Peyer's patch (tissue), 4 donors: ENCODE data around the gene STAG3. TPM values are rescaled to one million over a fixed set of nuclear protein-coding genes. Genes with fewer than 3 reads are reported as not detected.
"Not testable (repeated sequence)": the region's sequence is repeated elsewhere in the genome, so short reads cannot be mapped to it uniquely, and the experiment has no call there.

ENCODE experiments used
- DNase-seq, 3 donors: peaks; one replicate each; pipeline ENCODE4 v3.0.0-alpha.2; 2017 to 2019
- H3K27ac ChIP-seq, 4 donors: fragments of 200-600 bp; sonication (generic); one replicate each; pipeline ENCODE4 v1.5.1; 2016 to 2019
- H3K27me3 ChIP-seq, 2 donors: fragments of 200-600 bp; sonication (generic); one replicate each; pipeline ENCODE4 v1.5.1; 2019
- H3K36me3 ChIP-seq, 3 donors: fragments of 200-600 bp; sonication (generic); one replicate each; pipeline ENCODE4 v1.5.1; 2016 to 2019
- H3K4me1 ChIP-seq, 4 donors: fragments of 200-600 bp; sonication (generic); one replicate each; pipeline ENCODE4 v1.5.1; 2016 to 2019
- H3K4me3 ChIP-seq, 4 donors: fragments of 200-600 bp; sonication (generic); 1 replicate in 3 of 4; 2 replicates in 1 of 4; pipeline ENCODE4 v1.5.1; 2016 to 2019; ENCODE audit warnings: mild to moderate bottlenecking in 1 of 4
- H3K9me3 ChIP-seq, 4 donors: fragments of 200-600 bp; sonication (generic); one replicate each; pipeline ENCODE4 v1.5.1; 2016 to 2019; ENCODE audit warnings: mild to moderate bottlenecking in 1 of 4
- POLR2A ChIP-seq, 2 donors: fragments of 450-650 bp; IDR thresholded peaks; one replicate each; pipeline ENCODE4 v1.5.1; 2017; ENCODE audit warnings: antibody characterized with exemption in 2 of 2, mild to moderate bottlenecking in 2 of 2, moderate library complexity in 2 of 2
- total RNA-seq, 4 donors: library from RNA; depleted of rRNA; stranded (reverse); fragments of >200 nt; gene quantifications; one replicate each; pipeline ENCODE4 v1.1.0, GENCODE V29; 2016
- TF ChIP-seq, protein P1 (sequence below), 6 experiments: fragments of 450-650 bp in 4 of 6; fragments of 200-600 bp in 2 of 6; sonication (generic) in 1 of 6; IDR thresholded peaks; one replicate each; pipeline ENCODE4 v1.5.1; 2017 to 2019; ENCODE audit warnings: antibody characterized with exemption in 6 of 6, mild to moderate bottlenecking in 3 of 6, moderate library complexity in 1 of 6

STAG3 gene
- total RNA-seq, 4 donors from 2014 or later = 2.1 to 62.7 (median 3.5) TPM; not detected in 1

DNA sequence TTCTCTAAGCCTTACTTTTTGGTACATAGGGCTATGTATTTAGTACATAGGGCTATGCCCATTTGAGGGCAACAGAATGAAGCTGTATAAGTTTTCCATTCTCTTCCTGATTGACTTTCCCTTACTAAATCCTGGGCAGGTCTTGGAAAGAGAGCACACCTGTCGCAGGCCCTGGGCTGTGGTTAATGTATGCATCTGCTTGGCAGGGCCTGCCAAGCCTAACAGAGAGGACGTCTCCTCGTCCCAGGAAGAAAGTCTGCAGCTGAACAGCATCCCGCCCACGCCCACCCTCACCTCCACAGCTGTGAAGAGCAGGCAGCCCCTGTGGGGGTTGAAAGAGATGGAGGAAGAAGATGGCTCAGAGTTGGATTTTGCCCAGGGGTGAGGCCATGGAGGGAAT, 33.1 kb downstream of the STAG3 start:
- peak in 1 of 3 donors; percentile 47 for DNase-seq

DNA sequence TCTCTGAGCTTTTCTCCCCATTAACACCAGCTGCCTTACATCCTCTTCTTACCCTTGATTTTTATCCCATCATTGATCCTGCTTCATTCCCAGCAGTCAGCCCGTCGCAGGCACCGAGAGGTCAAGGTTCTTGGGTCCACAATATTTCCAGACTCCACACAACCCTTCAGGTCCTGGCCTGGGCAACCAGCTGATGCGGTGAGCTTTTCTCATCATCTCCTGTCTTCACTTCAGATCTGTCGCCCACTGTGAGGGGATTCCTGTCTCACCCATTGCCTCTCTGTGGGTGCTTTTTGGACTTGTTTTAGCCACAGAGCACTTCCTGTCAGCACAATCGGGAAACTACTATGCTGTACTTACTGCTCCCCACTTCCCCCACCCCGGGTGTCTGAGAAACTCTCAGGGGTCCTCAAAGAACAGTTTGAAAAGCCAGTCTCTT, 33.6 kb downstream of the STAG3 start:
- no peak for TF ChIP-seq POLR2A (IDR thresholded peaks at IDR 0.05)
- TF ChIP-seq, protein P1, sequence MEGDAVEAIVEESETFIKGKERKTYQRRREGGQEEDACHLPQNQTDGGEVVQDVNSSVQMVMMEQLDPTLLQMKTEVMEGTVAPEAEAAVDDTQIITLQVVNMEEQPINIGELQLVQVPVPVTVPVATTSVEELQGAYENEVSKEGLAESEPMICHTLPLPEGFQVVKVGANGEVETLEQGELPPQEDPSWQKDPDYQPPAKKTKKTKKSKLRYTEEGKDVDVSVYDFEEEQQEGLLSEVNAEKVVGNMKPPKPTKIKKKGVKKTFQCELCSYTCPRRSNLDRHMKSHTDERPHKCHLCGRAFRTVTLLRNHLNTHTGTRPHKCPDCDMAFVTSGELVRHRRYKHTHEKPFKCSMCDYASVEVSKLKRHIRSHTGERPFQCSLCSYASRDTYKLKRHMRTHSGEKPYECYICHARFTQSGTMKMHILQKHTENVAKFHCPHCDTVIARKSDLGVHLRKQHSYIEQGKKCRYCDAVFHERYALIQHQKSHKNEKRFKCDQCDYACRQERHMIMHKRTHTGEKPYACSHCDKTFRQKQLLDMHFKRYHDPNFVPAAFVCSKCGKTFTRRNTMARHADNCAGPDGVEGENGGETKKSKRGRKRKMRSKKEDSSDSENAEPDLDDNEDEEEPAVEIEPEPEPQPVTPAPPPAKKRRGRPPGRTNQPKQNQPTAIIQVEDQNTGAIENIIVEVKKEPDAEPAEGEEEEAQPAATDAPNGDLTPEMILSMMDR (IDR thresholded peaks at IDR 0.05) = no peak
- Histone ChIP-seq H3K9me3 (no peaks in the 10 kb centered on the region), H3K27me3 (no peaks in the 10 kb centered on the region), H3K27ac (peak overlapping the region in 1 of 4 donors; percentile 62), H3K4me1 (peaks cover 0 to 9% (median 5%) of the 10 kb centered on the region in 4 donors), H3K4me3 (no peak overlapping the region), H3K36me3 (no peaks in the 10 kb centered on the region)
- DNase-seq = peak in 2 of 3 donors; percentile 69 to 70

More for the DNA sequence above, 33.1 kb downstream of the STAG3 start:
- Histone ChIP-seq H3K4me1 (peaks cover 0 to 9% (median 5%) of the 10 kb centered on the region in 4 donors), H3K27ac (peak overlapping the region in 1 of 4 donors; percentile 62), H3K36me3 (no peaks in the 10 kb centered on the region), H3K4me3 (no peak overlapping the region), H3K27me3 (no peaks in the 10 kb centered on the region), H3K9me3 (no peaks in the 10 kb centered on the region)
- TF ChIP-seq POLR2A (IDR thresholded peaks at IDR 0.05) = no peak
- TF ChIP-seq, protein P1 (IDR thresholded peaks at IDR 0.05) = no peak

DNA sequence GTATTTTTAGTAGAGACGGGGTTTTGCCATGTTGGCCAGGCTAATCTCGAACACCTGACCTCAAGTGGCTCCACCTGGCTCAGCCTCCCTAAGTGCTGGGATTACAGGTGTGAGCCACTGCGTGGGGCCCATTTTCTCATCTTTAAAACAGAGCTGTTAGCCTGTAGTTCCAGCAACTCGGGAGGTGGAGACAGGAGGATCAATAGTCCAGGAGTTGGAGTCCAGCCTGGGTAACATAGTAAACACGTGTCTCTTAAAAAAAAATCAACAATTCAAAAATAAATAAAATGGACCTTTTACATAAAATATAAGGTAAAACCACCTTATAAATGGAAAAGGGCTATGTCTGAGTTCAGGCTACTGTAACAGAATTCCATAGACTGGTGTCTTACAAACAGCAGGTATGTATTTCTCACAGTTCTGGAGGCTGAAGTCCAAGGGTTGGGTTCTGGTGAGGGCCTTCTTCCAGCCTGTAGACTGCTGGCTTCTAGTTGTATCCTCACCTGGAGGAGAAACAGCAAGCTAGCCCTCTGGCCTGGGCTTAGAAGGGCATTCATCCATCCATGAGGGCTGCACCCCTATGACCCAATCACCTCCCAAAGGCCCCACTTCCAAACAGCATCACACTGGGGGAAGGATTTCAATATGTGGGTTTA, 35.0 kb downstream of the STAG3 start:
- Histone ChIP-seq H3K27ac (peak overlapping the region in 1 of 4 donors; percentile 13), H3K4me3 (no peak overlapping the region), H3K27me3 (no peaks in the 10 kb centered on the region), H3K4me1 (peaks cover 0 to 9% (median 5%) of the 10 kb centered on the region in 4 donors), H3K9me3 (no peaks in the 10 kb centered on the region), H3K36me3 (no peaks in the 10 kb centered on the region)
- peak in 1 of 3 donors; percentile 47 for DNase-seq
- no peak for TF ChIP-seq POLR2A (IDR thresholded peaks at IDR 0.05)
- TF ChIP-seq, protein P1 (IDR thresholded peaks at IDR 0.05) = no peak

DNA sequence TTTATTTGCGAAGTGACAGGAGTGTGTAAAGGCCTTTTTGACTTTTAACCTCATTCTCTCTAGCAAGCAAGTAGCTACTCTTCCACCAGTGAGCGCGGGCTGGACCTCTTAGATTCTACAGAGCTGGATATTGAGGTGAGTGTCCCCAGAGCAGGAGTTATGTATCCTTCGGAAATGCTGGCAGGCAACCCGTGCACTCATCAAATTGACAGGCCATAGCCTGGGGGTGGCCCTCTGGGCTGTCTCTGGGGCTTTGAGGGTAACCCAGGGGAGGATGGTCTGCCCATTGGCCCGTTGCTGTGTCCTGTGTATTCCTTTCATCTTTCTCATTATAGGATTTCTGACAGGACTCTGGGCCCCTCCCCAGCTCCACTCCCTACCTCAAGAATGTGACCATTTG, 36.0 kb downstream of the STAG3 start:
- H3K4me3 ChIP-seq = no peak overlapping the region
- TF ChIP-seq, protein P1 (IDR thresholded peaks at IDR 0.05) = no peak
- TF ChIP-seq POLR2A (IDR thresholded peaks at IDR 0.05) = no peak
- H3K9me3 ChIP-seq = no peaks in the 10 kb centered on the region
- no peak for DNase-seq
- peaks cover 0 to 9% (median 5%) of the 10 kb centered on the region in 4 donors for H3K4me1 ChIP-seq
- no peaks in the 10 kb centered on the region for H3K27me3 ChIP-seq
- peak overlapping the region in 1 of 4 donors; percentile 13 for H3K27ac ChIP-seq
- no peaks in the 10 kb centered on the region for H3K36me3 ChIP-seq

DNA sequence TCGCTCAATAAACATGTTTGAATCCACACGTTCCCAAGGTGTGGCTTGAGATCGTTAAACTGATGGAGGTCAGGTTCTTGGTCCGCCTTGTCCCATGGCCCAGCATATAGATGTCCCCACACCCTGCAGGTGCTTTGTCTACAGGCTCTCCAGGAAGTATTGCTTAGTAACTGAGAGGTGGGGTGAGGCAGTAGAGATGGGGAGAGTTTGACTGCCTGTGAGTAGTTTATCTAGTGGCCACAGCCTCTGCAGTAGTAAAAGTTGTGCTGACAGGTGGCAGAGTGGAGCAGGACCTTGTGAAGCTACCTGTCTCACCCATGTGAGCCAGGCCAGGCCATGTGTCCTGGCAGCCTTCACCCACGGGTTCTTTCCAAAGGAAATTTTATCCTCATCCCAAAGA, 36.6 kb downstream of the STAG3 start:
- H3K36me3 ChIP-seq, H3K27me3 ChIP-seq, H3K4me1 ChIP-seq, H3K9me3 ChIP-seq, H3K4me3 ChIP-seq: not testable (repeated sequence)
- peak in 2 of 3 donors; percentile 49 to 68 for DNase-seq
- peak overlapping the region in 1 of 4 donors; percentile 31 for H3K27ac ChIP-seq

DNA sequence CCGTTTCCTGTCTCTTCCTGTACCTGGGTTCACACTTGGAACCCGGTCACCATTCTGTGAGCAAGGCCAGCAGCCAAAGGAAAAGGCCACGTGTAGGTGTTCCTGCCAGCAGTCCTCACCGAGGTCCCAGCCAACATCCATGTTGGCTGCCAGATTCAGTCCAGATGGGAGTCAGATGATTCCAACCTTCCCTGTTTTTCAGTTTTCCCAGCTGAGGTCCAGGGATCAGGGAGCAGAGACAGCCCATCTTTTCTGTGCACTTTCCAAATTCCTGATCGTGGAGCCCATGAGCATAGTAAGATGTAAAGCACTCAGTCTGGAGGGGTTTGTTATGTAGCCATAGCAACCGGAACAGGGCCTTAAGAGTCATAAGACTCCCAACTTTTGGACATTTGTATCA, 38.2 kb downstream of the STAG3 start:
- TF ChIP-seq POLR2A (IDR thresholded peaks at IDR 0.05) = no peak
- TF ChIP-seq, protein P1 (IDR thresholded peaks at IDR 0.05) = no peak
- H3K27ac ChIP-seq = peak overlapping the region in 1 of 4 donors; percentile 78
- no peak for DNase-seq

More for the DNA sequence above, 38.2 kb downstream of the STAG3 start:
- H3K4me1 ChIP-seq = peaks cover 0 to 4% (median 0%) of the 10 kb centered on the region in 4 donors
- no peaks in the 10 kb centered on the region for H3K9me3 ChIP-seq
- no peaks in the 10 kb centered on the region for H3K27me3 ChIP-seq
- no peaks in the 10 kb centered on the region for H3K36me3 ChIP-seq
- no peak overlapping the region for H3K4me3 ChIP-seq
